Breast epithelium (tissue), 3 donors: ENCODE measurements around the gene ENO3.

Source experiments
- POLR2AphosphoS5 ChIP-seq, 3 donors: sonication (generic); formaldehyde crosslinking; IDR thresholded peaks; one replicate each; pipeline ENCODE4 v1.6.1; 2017; ENCODE audit warnings: antibody characterized with exemption in 3 of 3
- TF ChIP-seq, protein P1 (sequence below), 3 donors: fragments of 450-650 bp; IDR thresholded peaks; one replicate each; pipeline ENCODE4 v1.5.1; 2016 to 2017; ENCODE audit warnings: antibody characterized with exemption in 3 of 3, mild to moderate bottlenecking in 3 of 3, moderate library complexity in 3 of 3

DNA sequence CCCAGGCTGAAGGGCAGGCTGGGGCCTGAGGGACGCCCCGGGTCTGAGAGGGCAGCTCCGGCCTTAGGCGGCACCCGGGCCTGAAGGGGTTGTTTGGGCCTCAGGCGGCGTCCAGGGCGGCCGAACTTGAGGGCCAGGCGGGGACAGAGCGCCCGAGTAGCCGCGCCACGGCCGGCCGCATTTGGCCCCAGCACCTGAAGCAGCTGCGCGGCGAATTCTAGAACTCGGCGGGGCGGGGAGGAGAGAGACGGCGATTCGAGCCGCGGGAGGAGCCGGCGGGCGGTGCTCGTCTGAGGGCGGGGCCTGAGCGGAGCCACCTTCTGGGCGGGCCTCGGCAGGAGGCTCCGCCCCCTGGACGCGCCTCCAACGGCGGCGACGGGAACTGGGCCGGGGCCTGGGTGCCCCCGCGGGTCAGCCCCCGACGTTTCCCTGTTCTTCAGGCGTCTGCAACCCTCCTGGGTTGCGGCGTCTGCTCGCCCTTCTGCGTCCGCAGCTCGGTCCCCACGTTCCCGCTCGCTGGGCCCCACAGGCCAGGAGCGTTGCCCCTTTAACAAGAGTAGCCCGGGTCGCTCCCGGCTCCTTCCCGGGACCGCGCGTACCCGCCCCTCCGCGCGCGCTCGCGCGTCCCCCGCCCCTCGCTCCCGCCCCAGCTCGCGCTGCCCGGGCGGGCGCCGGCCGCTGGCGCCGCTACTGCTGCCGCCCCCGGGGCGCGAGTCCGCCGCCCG lies 46.5 kb downstream of the ENO3 start, which contains the start of the genes INCA1 and KIF1C:
- TF ChIP-seq POLR2AphosphoS5 (IDR thresholded peaks at IDR 0.05), result peak in 1 of 3 donors; percentile 61
- TF ChIP-seq, protein P1, sequence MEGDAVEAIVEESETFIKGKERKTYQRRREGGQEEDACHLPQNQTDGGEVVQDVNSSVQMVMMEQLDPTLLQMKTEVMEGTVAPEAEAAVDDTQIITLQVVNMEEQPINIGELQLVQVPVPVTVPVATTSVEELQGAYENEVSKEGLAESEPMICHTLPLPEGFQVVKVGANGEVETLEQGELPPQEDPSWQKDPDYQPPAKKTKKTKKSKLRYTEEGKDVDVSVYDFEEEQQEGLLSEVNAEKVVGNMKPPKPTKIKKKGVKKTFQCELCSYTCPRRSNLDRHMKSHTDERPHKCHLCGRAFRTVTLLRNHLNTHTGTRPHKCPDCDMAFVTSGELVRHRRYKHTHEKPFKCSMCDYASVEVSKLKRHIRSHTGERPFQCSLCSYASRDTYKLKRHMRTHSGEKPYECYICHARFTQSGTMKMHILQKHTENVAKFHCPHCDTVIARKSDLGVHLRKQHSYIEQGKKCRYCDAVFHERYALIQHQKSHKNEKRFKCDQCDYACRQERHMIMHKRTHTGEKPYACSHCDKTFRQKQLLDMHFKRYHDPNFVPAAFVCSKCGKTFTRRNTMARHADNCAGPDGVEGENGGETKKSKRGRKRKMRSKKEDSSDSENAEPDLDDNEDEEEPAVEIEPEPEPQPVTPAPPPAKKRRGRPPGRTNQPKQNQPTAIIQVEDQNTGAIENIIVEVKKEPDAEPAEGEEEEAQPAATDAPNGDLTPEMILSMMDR (IDR thresholded peaks at IDR 0.05), result peak in 2 of 3 donors; percentile 27 to 36
